Testis (tissue), 5 donors: ENCODE results near the gene ALG14. TPM values are rescaled to one million over a fixed set of nuclear protein-coding genes. Genes with fewer than 3 reads are reported as not detected.

ENCODE experiments used
- DNase-seq: peaks from one replicate; pipeline ENCODE4 v3.0.0-alpha.2; 2019
- H3K27ac ChIP-seq, 2 donors: fragments of 200-600 bp; sonication (generic); one replicate each; pipeline ENCODE4 v1.5.1; 2019
- H3K27me3 ChIP-seq: fragments of 200-600 bp; sonication (generic); one replicate; pipeline ENCODE4 v1.5.1; 2019
- H3K36me3 ChIP-seq: fragments of 200-600 bp; sonication (generic); one replicate; pipeline ENCODE4 v1.5.1; 2017; ENCODE audit warnings: low read depth; ENCODE audit errors: missing control alignments
- H3K4me1 ChIP-seq: fragments of 200-600 bp; sonication (generic); one replicate; pipeline ENCODE4 v1.5.1; 2019
- H3K4me3 ChIP-seq, 2 donors: fragments of 200-600 bp; sonication (generic); one replicate each; pipeline ENCODE4 v1.5.1; 2017 to 2019
- H3K9me3 ChIP-seq: fragments of 200-600 bp; sonication (generic); one replicate; pipeline ENCODE4 v1.5.1; 2017
- POLR2A ChIP-seq: fragments of 450-650 bp; IDR thresholded peaks from one replicate; pipeline ENCODE4 v1.6.1; 2017; ENCODE audit warnings: antibody characterized with exemption, mild to moderate bottlenecking, moderate library complexity
- WGBS, 2 donors: methylation state at CpG; one replicate each; pipeline ENCODE4 v1.1.5; 2018; 5-methylcytosine and 5-hydroxymethylcytosine counted together
- intact Hi-C: fragments of 100-400 bp; cut with DNase I; formaldehyde crosslinking; loops from one replicate; pipeline ENCODE4 v1.15.1; 2023; ENCODE audit warnings: low total_unique reads
- long read RNA-seq, 2 donors: transcript quantifications; one replicate each; lab custom pipeline, GENCODE V29; 2026
- polyA plus RNA-seq: library from polyadenylated mRNA; stranded (reverse); fragments of 350-450 nt; fragmentation: Illumina TruSeq; extraction: RNeasy Lipid Tissue Mini Kit (QIAGEN cat#74804); gene quantifications from one replicate; pipeline ENCODE4 v1.2.3, GENCODE V29; 2014; ENCODE audit warnings: low read depth, low replicate concordance; ENCODE audit not compliant: insufficient read depth
- total RNA-seq, 2 donors: library from RNA; depleted of rRNA; stranded (reverse); fragments of >200 nt; gene quantifications; one replicate each; pipeline ENCODE4 v1.2.3, GENCODE V29; 2016
- TF ChIP-seq, protein P1 (sequence below), 3 experiments: fragments of 450-650 bp in 2 of 3; fragments of 200-600 bp in 1 of 3; sonication (generic) in 1 of 3; IDR thresholded peaks; one replicate each; pipeline ENCODE4 v1.5.1; 2016 to 2019; ENCODE audit warnings: antibody characterized with exemption in 3 of 3, mild to moderate bottlenecking in 2 of 3, moderate library complexity in 1 of 3

The ALG14 gene, protein sequence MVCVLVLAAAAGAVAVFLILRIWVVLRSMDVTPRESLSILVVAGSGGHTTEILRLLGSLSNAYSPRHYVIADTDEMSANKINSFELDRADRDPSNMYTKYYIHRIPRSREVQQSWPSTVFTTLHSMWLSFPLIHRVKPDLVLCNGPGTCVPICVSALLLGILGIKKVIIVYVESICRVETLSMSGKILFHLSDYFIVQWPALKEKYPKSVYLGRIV
- total RNA-seq (1 to 10 TPM; 3.3 to 5.3 TPM), polyA plus RNA-seq (24.1 TPM)
- long read RNA-seq, donor 1, full-length matches to known transcripts = 13 of 13 reads
- long read RNA-seq, donor 1, partial matches to known transcripts = 0 of 13 reads
- long read RNA-seq, donor 1, other reads (novel, unspliced or antisense) = 0 of 13 reads
- long read RNA-seq, donor 2, full-length matches to known transcripts = 7 of 7 reads
- long read RNA-seq, donor 2, partial matches to known transcripts = 0 of 7 reads
- long read RNA-seq, donor 2, other reads (novel, unspliced or antisense) = 0 of 7 reads

DNA sequence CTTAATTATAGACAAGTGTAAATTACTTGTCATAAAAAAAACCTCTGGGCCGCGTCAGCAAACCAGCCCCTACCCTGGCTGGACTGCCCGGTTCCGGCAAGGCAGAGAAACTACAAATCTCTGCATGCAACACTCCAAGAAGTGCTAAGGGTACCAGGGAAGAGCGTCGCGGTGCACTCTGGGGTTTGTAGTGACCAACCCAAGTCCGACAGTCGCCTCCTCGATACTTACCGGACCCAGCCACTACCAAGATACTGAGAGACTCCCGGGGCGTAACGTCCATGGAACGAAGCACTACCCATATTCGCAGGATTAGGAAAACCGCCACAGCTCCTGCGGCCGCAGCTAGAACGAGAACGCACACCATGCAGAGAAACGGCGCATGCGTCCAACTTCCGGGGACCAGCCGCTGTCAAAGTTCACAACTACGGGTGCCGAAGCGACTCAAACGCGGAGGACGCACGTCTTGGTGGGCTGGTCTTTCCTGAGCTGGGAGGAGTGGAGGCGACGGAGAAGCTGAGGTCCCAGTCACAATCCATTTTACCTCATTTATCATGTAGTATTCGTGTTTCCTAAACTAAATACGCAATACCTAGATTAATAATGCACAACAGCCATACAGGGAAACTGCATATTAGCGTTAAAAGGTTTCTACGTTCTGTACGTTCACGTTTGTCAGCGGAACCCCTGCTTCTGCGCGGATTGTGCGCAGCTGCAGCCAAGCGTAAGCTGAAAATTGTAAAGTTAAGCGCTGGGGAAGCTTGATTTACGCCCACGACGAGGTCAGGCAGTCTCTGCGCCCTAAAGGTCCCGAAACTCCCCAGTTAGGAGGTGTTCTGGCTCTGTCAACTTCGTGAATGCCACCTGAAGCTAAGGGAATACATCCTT is at the start of gene ALG14:
TSS of gene ALG14 (minus strand) at position 420 of the 888 bp plus-strand sequence. CDS start at position 367, 53 bp downstream.
- Histone ChIP-seq H3K9me3 (no peaks in the 10 kb centered on the region), H3K4me1 (no peaks in the 10 kb centered on the region), H3K27me3 (no peaks in the 10 kb centered on the region), H3K27ac (peak within 1 kb of the TSS; percentile 87 to 98), H3K4me3 (peak within 1 kb of the TSS; percentile 68 to 98), H3K36me3 (no peaks in the 10 kb centered on the region)
- 0% methylated on average over 53 of the region's 53 CpGs for WGBS, 2 donors
- intact Hi-C loops = no loop called here
- DNase-seq = peak; percentile 96
- no peak for TF ChIP-seq POLR2A
- TF ChIP-seq, protein P1, sequence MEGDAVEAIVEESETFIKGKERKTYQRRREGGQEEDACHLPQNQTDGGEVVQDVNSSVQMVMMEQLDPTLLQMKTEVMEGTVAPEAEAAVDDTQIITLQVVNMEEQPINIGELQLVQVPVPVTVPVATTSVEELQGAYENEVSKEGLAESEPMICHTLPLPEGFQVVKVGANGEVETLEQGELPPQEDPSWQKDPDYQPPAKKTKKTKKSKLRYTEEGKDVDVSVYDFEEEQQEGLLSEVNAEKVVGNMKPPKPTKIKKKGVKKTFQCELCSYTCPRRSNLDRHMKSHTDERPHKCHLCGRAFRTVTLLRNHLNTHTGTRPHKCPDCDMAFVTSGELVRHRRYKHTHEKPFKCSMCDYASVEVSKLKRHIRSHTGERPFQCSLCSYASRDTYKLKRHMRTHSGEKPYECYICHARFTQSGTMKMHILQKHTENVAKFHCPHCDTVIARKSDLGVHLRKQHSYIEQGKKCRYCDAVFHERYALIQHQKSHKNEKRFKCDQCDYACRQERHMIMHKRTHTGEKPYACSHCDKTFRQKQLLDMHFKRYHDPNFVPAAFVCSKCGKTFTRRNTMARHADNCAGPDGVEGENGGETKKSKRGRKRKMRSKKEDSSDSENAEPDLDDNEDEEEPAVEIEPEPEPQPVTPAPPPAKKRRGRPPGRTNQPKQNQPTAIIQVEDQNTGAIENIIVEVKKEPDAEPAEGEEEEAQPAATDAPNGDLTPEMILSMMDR (IDR thresholded peaks at IDR 0.05) = no peak

DNA sequence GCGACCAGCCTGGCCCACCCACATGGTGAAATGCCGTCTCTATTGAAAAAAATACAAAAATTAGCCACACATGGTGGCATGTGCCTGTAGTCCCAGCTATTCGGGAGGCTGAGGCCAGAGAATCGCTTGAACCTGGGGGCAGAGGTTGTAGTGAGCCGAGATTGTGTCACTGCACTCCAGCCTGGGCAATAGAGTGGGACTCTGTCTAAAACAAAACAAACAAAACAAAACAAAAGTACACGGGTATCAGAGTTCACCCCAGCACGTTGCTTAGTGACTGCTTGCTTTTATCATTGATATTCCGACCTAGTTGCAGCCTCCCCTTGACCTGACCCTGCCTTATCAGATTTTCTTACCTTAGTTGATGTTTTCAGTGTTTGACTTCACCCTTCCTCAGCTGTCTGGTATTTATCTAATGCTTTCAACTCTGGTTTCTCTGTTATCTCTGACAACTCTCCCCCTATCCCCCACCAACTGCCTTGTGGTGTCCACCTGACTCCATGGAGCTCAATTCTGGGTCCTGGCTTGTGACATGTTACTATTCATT is 49.5 kb upstream of the ALG14 start:
- H3K27ac ChIP-seq = no peak overlapping the region
- H3K27me3 ChIP-seq = no peaks in the 10 kb centered on the region
- TF ChIP-seq, protein P1 (IDR thresholded peaks at IDR 0.05) = no peak
- no peak for TF ChIP-seq POLR2A
- WGBS, 2 donors = 69 to 81% methylated on average over 8 of the region's 8 CpGs
- H3K4me1 ChIP-seq = peaks cover 4% of the 10 kb centered on the region
- H3K4me3 ChIP-seq = no peak overlapping the region
- no peaks in the 10 kb centered on the region for H3K9me3 ChIP-seq
- intact Hi-C loops = no loop called here
- no peaks in the 10 kb centered on the region for H3K36me3 ChIP-seq
- no peak for DNase-seq

DNA sequence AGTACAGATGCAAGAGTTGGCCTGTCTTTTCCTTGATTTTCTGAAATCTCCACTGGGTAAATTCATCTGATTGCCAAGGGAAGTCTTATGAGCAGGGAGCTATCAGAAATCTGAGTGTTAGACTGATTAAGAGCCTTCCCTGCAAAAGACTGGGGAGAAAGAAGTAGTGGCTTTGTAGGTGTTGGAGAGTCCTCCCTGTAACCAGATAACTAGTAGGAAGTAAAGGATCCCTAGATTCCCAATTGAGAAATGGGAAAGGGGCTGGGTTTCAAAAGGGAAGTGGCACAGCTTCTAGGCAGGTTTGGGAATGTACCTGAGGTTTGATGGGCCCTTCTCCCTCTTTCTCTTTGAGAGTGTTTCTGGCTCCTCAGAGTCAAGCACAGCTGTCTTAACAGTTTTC is 46.5 kb upstream of the ALG14 start:
- H3K4me3 ChIP-seq = no peak overlapping the region
- H3K4me1 ChIP-seq = peaks cover 4% of the 10 kb centered on the region
- H3K9me3 ChIP-seq = no peaks in the 10 kb centered on the region
- intact Hi-C loops = no loop called here
- no peaks in the 10 kb centered on the region for H3K36me3 ChIP-seq
- no peaks in the 10 kb centered on the region for H3K27me3 ChIP-seq
- no peak for TF ChIP-seq POLR2A
- TF ChIP-seq, protein P1 (IDR thresholded peaks at IDR 0.05) = no peak
- no peak overlapping the region for H3K27ac ChIP-seq
- DNase-seq = no peak

DNA sequence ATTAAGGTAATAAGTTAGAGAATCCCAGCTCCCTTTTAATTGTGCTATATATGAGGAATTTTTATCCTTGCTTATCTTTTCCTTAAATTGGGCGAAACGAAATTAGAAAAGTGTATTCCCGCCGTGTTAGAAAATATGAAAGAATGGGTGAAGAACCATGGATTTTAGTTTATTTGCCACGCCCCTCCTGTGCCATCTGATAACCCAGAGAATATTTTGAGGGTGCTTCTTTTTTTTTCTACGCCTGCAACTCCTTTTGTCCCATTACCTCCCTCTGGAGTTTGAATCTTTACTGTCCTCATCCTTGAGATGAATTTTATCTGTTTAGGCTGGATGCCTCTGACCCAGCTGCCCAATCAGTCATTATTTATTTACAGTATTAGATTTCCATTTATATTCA is 46.0 kb upstream of the ALG14 start:
- intact Hi-C loops = no loop called here

More for the DNA sequence above, 46.0 kb upstream of the ALG14 start:
- Histone ChIP-seq H3K27ac (peak overlapping the region in 1 of 2 donors; percentile 77), H3K9me3 (no peaks in the 10 kb centered on the region), H3K27me3 (no peaks in the 10 kb centered on the region), H3K4me1 (peaks cover 4% of the 10 kb centered on the region), H3K4me3 (no peak overlapping the region), H3K36me3 (no peaks in the 10 kb centered on the region)
- TF ChIP-seq POLR2A = no peak
- 52 to 54% methylated on average over 6 of the region's 6 CpGs for WGBS, 2 donors
- DNase-seq = no peak
